ENCODE measurements around the gene GALNT1. TPM values are rescaled to one million over a fixed set of nuclear protein-coding genes. Genes with fewer than 3 reads are reported as not detected.

GALNT1 gene
- total RNA-seq, 1 experiment from 2014 or later = 77.9 TPM

DNA sequence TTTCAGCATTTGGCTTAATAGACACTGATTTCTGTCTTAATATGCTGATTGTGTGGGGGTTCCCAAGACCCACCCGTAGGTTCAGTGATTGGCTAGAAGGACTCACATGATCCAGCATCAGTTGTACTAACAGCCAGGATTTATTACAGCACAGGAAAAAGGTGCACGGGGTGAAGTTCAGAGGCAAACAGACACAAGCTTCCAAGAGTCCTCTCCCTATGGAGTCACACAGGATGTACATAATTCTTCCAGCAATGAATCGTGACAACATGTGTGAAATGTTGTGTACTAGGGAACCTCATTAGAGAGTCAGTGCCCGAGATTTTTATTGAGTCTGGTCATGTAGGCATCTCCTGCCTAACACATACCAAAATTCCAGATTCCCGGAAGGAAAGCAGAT is 52.8 kb downstream of the GALNT1 start:
- Histone ChIP-seq H4K91ac (ENCODE audit: insufficient read length, low read depth, low read length) (no peak overlapping the region), H2BK15ac (ENCODE audit: low read depth, low read length) (no peak overlapping the region), H2AK5ac (ENCODE audit: insufficient read length, low read length) (no peak overlapping the region), H3K9ac (ENCODE audit: extremely low read depth, insufficient read length, low read length) (no peak overlapping the region), H3T11ph (ENCODE audit: low read length) (no peak overlapping the region), H4K8ac (replicated peaks; ENCODE audit: insufficient read length, low read depth, low read length) (no peak overlapping the region), H2BK20ac (ENCODE audit: low read depth, low read length, poor library complexity, severe bottlenecking) (no peak overlapping the region), H4K5ac (ENCODE audit: insufficient read length, low read depth, low read length) (no peak overlapping the region), H3K4ac (ENCODE audit: low read depth, low read length) (no peak overlapping the region), H3K27me3 (ENCODE audit: insufficient read depth, low read length) (no peaks in the 10 kb centered on the region), H3K4me2 (ENCODE audit: insufficient read depth, insufficient read length, low read length) (no peak overlapping the region), H4K20me1 (ENCODE audit: control insufficient read depth, insufficient read depth, insufficient read length) (no peaks in the 10 kb centered on the region), H3K79me2 (ENCODE audit: insufficient read depth, low read length) (no peaks in the 10 kb centered on the region; the same call in 1 of the 2 replicates), H3K14ac (ENCODE audit: insufficient read depth, low read length) (no peak overlapping the region), H2AFZ (ENCODE audit: low read length) (no peak overlapping the region), H3K23me2 (ENCODE audit: insufficient read length, low read depth, low read length, poor library complexity, severe bottlenecking) (no peaks in the 10 kb centered on the region), H3K4me1 (ENCODE audit: insufficient read depth, low read length) (no peaks in the 10 kb centered on the region), H3K18ac (ENCODE audit: insufficient read length, low read depth, low read length) (no peak overlapping the region), H3K56ac (ENCODE audit: insufficient read length, low read depth, low read length) (no peak overlapping the region), H3K23ac (ENCODE audit: insufficient read length, low read depth, low read length) (no peak overlapping the region), H2BK120ac (ENCODE audit: low read depth, low read length, poor library complexity, severe bottlenecking) (no peak overlapping the region), H3K9me3 (ENCODE audit: control insufficient read depth, low read depth, low read length) (peaks cover 5% of the 10 kb centered on the region), H2BK12ac (ENCODE audit: insufficient read length, low read depth, low read length) (no peak overlapping the region), H2BK5ac (ENCODE audit: insufficient read length, low read length) (no peak overlapping the region), H3K79me1 (ENCODE audit: insufficient read depth, low read depth, low read length, poor library complexity, severe bottlenecking) (no peaks in the 10 kb centered on the region), H3K27ac (ENCODE audit: insufficient read length, low read depth, low read length) (no peak overlapping the region)
- H3K36me3 Mint-ChIP-seq (ENCODE audit: insufficient read depth in 1 of 3, low read depth in 3 of 3) = peaks cover 27 to 34% (median 27%) of the 10 kb centered on the region in 3 experiments
- H3K27ac Mint-ChIP-seq = no peak overlapping the region; a peak in 1 of 7 replicates
- no peaks in the 10 kb centered on the region for H3K27me3 Mint-ChIP-seq (ENCODE audit: low read depth)
- no peak overlapping the region for H3K4me3 Mint-ChIP-seq
- TF ChIP-seq, protein P1, sequence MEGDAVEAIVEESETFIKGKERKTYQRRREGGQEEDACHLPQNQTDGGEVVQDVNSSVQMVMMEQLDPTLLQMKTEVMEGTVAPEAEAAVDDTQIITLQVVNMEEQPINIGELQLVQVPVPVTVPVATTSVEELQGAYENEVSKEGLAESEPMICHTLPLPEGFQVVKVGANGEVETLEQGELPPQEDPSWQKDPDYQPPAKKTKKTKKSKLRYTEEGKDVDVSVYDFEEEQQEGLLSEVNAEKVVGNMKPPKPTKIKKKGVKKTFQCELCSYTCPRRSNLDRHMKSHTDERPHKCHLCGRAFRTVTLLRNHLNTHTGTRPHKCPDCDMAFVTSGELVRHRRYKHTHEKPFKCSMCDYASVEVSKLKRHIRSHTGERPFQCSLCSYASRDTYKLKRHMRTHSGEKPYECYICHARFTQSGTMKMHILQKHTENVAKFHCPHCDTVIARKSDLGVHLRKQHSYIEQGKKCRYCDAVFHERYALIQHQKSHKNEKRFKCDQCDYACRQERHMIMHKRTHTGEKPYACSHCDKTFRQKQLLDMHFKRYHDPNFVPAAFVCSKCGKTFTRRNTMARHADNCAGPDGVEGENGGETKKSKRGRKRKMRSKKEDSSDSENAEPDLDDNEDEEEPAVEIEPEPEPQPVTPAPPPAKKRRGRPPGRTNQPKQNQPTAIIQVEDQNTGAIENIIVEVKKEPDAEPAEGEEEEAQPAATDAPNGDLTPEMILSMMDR (conservative IDR thresholded peaks at IDR 0.05) = no peak
- H3K9me3 Mint-ChIP-seq = peaks cover 9 to 23% of the 10 kb centered on the region in 2 experiments
- H3K4me1 Mint-ChIP-seq = 0 out of 4 replicates have a peak, but pooled peaks cover 0 to 2% of the 10 kb centered on the region in 2 experiments
- DNase-seq = no peak
- no CpG with 5 or more reads among the region's 5 CpGs for WGBS (ENCODE audit: extremely low coverage, insufficient read length, low lambda C conversion rate)
